H1 (cell line): ENCODE data around the gene ENTPD1. TPM values are rescaled to one million over a fixed set of nuclear protein-coding genes. Genes with fewer than 3 reads are reported as not detected.

ENCODE experiments used
- CTCF ChIP-seq, 3 experiments: IDR thresholded peaks; 1 replicate in 2 of 3; 2 replicates in 1 of 3; pipeline versions ENCODE4 v1.5.1 to v1.6.1; 2011; ENCODE audit warnings: low read length in 3 of 3, mild to moderate bottlenecking in 3 of 3, inconsistent platforms in 2 of 3, low read depth in 1 of 3, moderate library complexity in 1 of 3; ENCODE audit not compliant: insufficient read depth in 1 of 3; ENCODE audit errors: control extremely low read depth in 1 of 3
- GTF2F1 ChIP-seq: IDR thresholded peaks from 2 replicates; pipeline ENCODE4 v1.6.1; 2012; ENCODE audit warnings: low read depth, low read length, improper control_type of control experiment, borderline replicate concordance
- polyA plus RNA-seq, 7 experiments: library from polyadenylated mRNA; depleted of rRNA in 3 of 7; stranded (reverse) in 5 of 7; unstranded in 2 of 7; fragments of >200 nt in 5 of 7; fragments of 200-250 nt in 2 of 7; gene quantifications; 1 replicate in 5 of 7; 2 replicates in 1 of 7; 4 replicates in 1 of 7; pipeline versions ENCODE4 v1.2.1 to v1.2.3, GENCODE V29; 2011 to 2013; ENCODE audit warnings: missing spikeins in 2 of 7, mixed read lengths in 2 of 7
- total RNA-seq: library from RNA; stranded (reverse); fragmentation: NEBNext Ultra II Directional; extraction: Animal tissue kit (Norgen Biotek cat#: 25700); gene quantifications from 2 replicates; pipeline ENCODE4 v1.2.1, GENCODE V29; 2021

Gene ENTPD1
- total and polyA plus RNA-seq, 2 of the 8 experiments (the other 6 are each of a cell fraction or from before 2014, with no cell fraction given), result 2.2 to 2.5 TPM

- TF ChIP-seq CTCF (IDR thresholded peaks at IDR 0.05; ENCODE audit: control extremely low read depth in 1 of 3, insufficient read depth in 1 of 3, low read depth in 1 of 3, low read length in 3 of 3) (no peak), GTF2F1 (no peak)
Measured at GRCh38 chr10:95755511-95756004, 405 bp upstream of the ENTPD1 start (continued).
